ENCODE measurements around the gene SYT6. TPM values are rescaled to one million over a fixed set of nuclear protein-coding genes. Genes with fewer than 3 reads are reported as not detected.

SYT6 gene
- total RNA-seq, 2 experiments from 2014 or later = not detected

DNA sequence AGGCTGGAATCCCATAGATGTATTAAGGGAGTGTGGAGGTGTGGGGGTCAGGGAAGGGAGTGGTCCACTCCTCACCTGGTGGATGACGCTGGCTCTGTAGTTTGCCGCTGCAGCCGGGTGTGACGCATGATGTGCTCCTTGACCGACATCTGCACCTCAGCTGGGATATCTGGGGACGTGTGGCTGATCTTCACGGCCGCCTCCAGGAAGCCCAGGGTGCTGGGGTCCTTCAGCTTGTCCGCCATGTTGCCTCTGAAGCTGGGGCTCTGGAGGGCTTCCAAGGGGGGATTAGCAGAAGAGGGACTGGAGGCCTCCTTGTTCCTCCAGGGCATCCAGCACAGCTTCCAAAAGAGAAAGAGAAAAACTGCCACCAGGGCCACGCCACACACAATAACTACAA, 14.1 kb downstream of the SYT6 start:
- Histone ChIP-seq H3K36me3 (ENCODE audit: insufficient read depth, low read length) (no peaks in the 10 kb centered on the region), H3K9me2 (ENCODE audit: insufficient read depth, low read length) (no peaks in the 10 kb centered on the region), H3K27ac (ENCODE audit: low read depth, low read length, poor library complexity, severe bottlenecking) (no peak overlapping the region), H4K20me1 (ENCODE audit: insufficient read depth, low read length) (no peaks in the 10 kb centered on the region), H3K4me1 (ENCODE audit: insufficient read depth, low read length, poor library complexity, severe bottlenecking) (no peaks in the 10 kb centered on the region), H3K9me3 (ENCODE audit: low read length) (no peaks in the 10 kb centered on the region), H2AFZ (ENCODE audit: low read length) (no peak overlapping the region), H3K4me3 (ENCODE audit: low read depth, low read length, poor library complexity, severe bottlenecking) (no peak overlapping the region), H3K79me2 (ENCODE audit: insufficient read depth, low read depth, low read length) (no peaks in the 10 kb centered on the region), H3K4me2 (ENCODE audit: low read length) (no peak overlapping the region)
- ChIA-PET POLR2A (no interaction called here), CTCF (ENCODE audit: unreplicated experiment) (no interaction called here)
- intact Hi-C loops (cut with micrococcal nuclease; ENCODE audit: unreplicated experiment) = loop anchor here (10.0 kb wide), 1 partner anchor 55 kb away; no protein-coding TSS in a partner anchor
- no peak for DNase-seq (ENCODE audit: low spot score)
- TF ChIP-seq EZH2phosphoT487 (IDR thresholded peaks at IDR 0.05; ENCODE audit: borderline replicate concordance, low read depth, low read length) = no peak
- TF ChIP-seq, protein P1, sequence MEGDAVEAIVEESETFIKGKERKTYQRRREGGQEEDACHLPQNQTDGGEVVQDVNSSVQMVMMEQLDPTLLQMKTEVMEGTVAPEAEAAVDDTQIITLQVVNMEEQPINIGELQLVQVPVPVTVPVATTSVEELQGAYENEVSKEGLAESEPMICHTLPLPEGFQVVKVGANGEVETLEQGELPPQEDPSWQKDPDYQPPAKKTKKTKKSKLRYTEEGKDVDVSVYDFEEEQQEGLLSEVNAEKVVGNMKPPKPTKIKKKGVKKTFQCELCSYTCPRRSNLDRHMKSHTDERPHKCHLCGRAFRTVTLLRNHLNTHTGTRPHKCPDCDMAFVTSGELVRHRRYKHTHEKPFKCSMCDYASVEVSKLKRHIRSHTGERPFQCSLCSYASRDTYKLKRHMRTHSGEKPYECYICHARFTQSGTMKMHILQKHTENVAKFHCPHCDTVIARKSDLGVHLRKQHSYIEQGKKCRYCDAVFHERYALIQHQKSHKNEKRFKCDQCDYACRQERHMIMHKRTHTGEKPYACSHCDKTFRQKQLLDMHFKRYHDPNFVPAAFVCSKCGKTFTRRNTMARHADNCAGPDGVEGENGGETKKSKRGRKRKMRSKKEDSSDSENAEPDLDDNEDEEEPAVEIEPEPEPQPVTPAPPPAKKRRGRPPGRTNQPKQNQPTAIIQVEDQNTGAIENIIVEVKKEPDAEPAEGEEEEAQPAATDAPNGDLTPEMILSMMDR (conservative IDR thresholded peaks at IDR 0.05; ENCODE audit: low read length) = no peak
- no TSS peak for BruUV-seq (replicated peaks)

DNA sequence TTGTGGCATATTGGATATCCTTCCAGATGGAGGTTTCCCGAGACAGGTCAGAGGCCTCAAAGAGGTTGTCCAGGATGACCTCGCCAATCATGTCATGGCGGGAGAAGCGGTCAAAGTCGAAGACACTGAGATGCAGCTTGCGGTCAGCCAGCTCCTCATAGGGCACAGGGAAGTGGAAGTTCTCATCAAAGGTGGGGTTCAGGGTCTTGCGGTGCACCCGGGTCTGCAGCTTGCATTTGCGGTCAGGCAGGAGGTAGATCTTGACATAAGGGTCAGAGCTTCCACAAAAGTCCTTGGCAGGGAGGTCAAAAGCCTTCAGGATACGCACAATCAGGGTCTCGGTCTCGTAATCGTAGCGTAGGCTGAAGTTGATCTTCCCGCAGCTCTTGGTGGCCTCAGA, 16.2 kb downstream of the SYT6 start:
- H3K36me3 ChIP-seq (ENCODE audit: insufficient read depth, low read length) = no peaks in the 10 kb centered on the region
- no peak overlapping the region for H3K27ac ChIP-seq (ENCODE audit: low read depth, low read length, poor library complexity, severe bottlenecking)
- no peaks in the 10 kb centered on the region for H4K20me1 ChIP-seq (ENCODE audit: insufficient read depth, low read length)
- H2AFZ ChIP-seq (ENCODE audit: low read length) = no peak overlapping the region
- ChIA-PET POLR2A (no interaction called here), CTCF (ENCODE audit: unreplicated experiment) (no interaction called here)
- no peaks in the 10 kb centered on the region for H3K9me3 ChIP-seq (ENCODE audit: low read length)
- no peak overlapping the region for H3K4me2 ChIP-seq (ENCODE audit: low read length)
- H3K9me2 ChIP-seq (ENCODE audit: insufficient read depth, low read length) = no peaks in the 10 kb centered on the region
- BruUV-seq (replicated peaks) = no TSS peak
- H3K79me2 ChIP-seq (ENCODE audit: insufficient read depth, low read depth, low read length) = no peaks in the 10 kb centered on the region
- no peaks in the 10 kb centered on the region for H3K4me1 ChIP-seq (ENCODE audit: insufficient read depth, low read length, poor library complexity, severe bottlenecking)
- intact Hi-C loops (cut with micrococcal nuclease; ENCODE audit: unreplicated experiment) = loop anchor here (10.0 kb wide), 1 partner anchor 57 kb away; no protein-coding TSS in a partner anchor
- no peak for DNase-seq (ENCODE audit: low spot score)
- H3K4me3 ChIP-seq (ENCODE audit: low read depth, low read length, poor library complexity, severe bottlenecking) = no peak overlapping the region
- no peak for TF ChIP-seq EZH2phosphoT487 (IDR thresholded peaks at IDR 0.05; ENCODE audit: borderline replicate concordance, low read depth, low read length)
- TF ChIP-seq, protein P1 (conservative IDR thresholded peaks at IDR 0.05; ENCODE audit: low read length) = no peak

DNA sequence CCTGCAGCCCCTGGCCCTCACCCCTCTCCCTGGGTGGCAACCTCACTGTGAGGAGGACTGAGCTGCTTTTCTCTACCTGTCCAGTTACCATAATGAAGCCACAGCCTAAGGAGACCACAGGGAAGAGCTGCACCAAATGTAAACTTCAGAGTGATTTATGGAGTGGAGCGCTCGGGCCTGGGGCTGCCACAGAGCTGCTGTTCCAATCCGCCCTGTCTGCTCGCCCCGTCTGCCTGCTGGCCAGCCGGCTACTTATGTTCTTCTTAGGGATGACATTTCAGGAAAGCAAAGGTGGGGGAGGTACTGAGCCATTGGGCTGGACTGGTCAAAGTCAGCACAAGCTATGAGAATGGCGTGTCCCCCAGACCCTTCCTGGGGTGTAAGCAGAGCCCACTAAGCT, 17.9 kb downstream of the SYT6 start:
- no peak overlapping the region for H3K4me3 ChIP-seq (ENCODE audit: low read depth, low read length, poor library complexity, severe bottlenecking)
- DNase-seq (ENCODE audit: low spot score) = no peak
- H3K27ac ChIP-seq (ENCODE audit: low read depth, low read length, poor library complexity, severe bottlenecking) = no peak overlapping the region
- ChIA-PET CTCF (ENCODE audit: unreplicated experiment) (no interaction called here), POLR2A (interaction anchor here (0.6 kb wide), 1 partner anchor 271 kb away, joined by 3 read pairs; no protein-coding TSS in a partner anchor)
- intact Hi-C loops (cut with micrococcal nuclease; ENCODE audit: unreplicated experiment) = loop anchor here (10.0 kb wide), 1 partner anchor 59 kb away; no protein-coding TSS in a partner anchor
- no peaks in the 10 kb centered on the region for H3K4me1 ChIP-seq (ENCODE audit: insufficient read depth, low read length, poor library complexity, severe bottlenecking)
- H3K9me2 ChIP-seq (ENCODE audit: insufficient read depth, low read length) = no peaks in the 10 kb centered on the region
- H3K9me3 ChIP-seq (ENCODE audit: low read length) = no peaks in the 10 kb centered on the region
- no peaks in the 10 kb centered on the region for H4K20me1 ChIP-seq (ENCODE audit: insufficient read depth, low read length)
- no peak overlapping the region for H2AFZ ChIP-seq (ENCODE audit: low read length)
- TF ChIP-seq, protein P1 (conservative IDR thresholded peaks at IDR 0.05; ENCODE audit: low read length) = no peak
- no peak for TF ChIP-seq EZH2phosphoT487 (IDR thresholded peaks at IDR 0.05; ENCODE audit: borderline replicate concordance, low read depth, low read length)
- H3K4me2 ChIP-seq (ENCODE audit: low read length) = no peak overlapping the region
- BruUV-seq (replicated peaks) = no TSS peak
- no peaks in the 10 kb centered on the region for H3K36me3 ChIP-seq (ENCODE audit: insufficient read depth, low read length)
- H3K79me2 ChIP-seq (ENCODE audit: insufficient read depth, low read depth, low read length) = no peaks in the 10 kb centered on the region

Measured in OCI-LY7 (cell line).